GM12878 (cell line): ENCODE results near the gene MAMLD1. TPM values are rescaled to one million over a fixed set of nuclear protein-coding genes. Genes with fewer than 3 reads are reported as not detected.

Experiments used
- ATAC-seq: fragments of 200-7000 bp; cut with Tn5 transposase; 3 replicates; pipeline ENCODE4 v1.9.1; 2020; ENCODE audit warnings: mild to moderate bottlenecking, moderate library complexity
- BruUV-seq: library from RNA; stranded (reverse); fragments of 400-500 nt; replicated peaks from 2 replicates; lab custom pipeline; 2021; lab: Mats Ljungman, UMichigan
- CTCF ChIA-PET: fragments of 300-600 bp; sonication (Branson Sonifier 250); formaldehyde crosslinking; extraction: SDS; loops from one replicate; lab custom pipeline; 2021; ENCODE audit warnings: inconsistent platforms; lab: Yijun Ruan, JAX
- POLR2A ChIA-PET: fragments of 350-600 bp; formaldehyde crosslinking; extraction: SDS; loops from one replicate; lab custom pipeline; 2021; ENCODE audit warnings: inconsistent platforms; lab: Charles Lee
- RAD21 ChIA-PET: fragments of 300-600 bp; sonication (Branson Sonifier 250); formaldehyde crosslinking; loops from one replicate; lab custom pipeline; 2023; ENCODE audit warnings: antibody characterized with exemption; ENCODE audit not compliant: unreplicated experiment; lab: Charles Lee
- SMC1A ChIA-PET: fragments of 300-600 bp; sonication (Branson Sonifier 250); formaldehyde crosslinking; loops from one replicate; lab custom pipeline; 2023; ENCODE audit not compliant: unreplicated experiment, uncharacterized antibody; lab: Charles Lee
- DNase-seq: peaks from one replicate; pipeline ENCODE4 v3.0.0-alpha.2; 2011; ENCODE audit warnings: low read depth, low spot score
- FAIRE-seq: peaks from 3 replicates; lab custom pipeline; 2011; peaks lifted over from hg19 to GRCh38; lab: Jason Lieb, UNC
- H2AFZ ChIP-seq: 2 replicates; pipeline ENCODE4 v1.6.0; 2011; ENCODE audit warnings: low read depth, low read length, control low read depth; ENCODE audit not compliant: control insufficient read depth
- H3K27ac ChIP-seq: 2 replicates; pipeline ENCODE4 v1.5.1; 2011; ENCODE audit warnings: control low read depth; ENCODE audit not compliant: control insufficient read depth, insufficient read depth
- H3K27me3 ChIP-seq, 2 experiments: replicated peaks in 1 of 2; 2 replicates each; pipeline versions ENCODE4 v1.6.0 to v1.6.1; 2011; ENCODE audit warnings: low read length in 1 of 2; ENCODE audit not compliant: control insufficient read depth in 2 of 2, insufficient read depth in 2 of 2
- H3K36me3 ChIP-seq, 2 experiments: 2 replicates each; pipeline ENCODE4 v1.5.1; 2011; ENCODE audit warnings: low read length in 1 of 2; ENCODE audit not compliant: control insufficient read depth in 2 of 2, insufficient read depth in 2 of 2
- H3K4me1 ChIP-seq: 2 replicates; pipeline ENCODE4 v1.6.1; 2011; ENCODE audit warnings: mild to moderate bottlenecking, low read length, moderate library complexity, mixed read lengths; ENCODE audit not compliant: control insufficient read depth, insufficient read depth
- H3K4me2 ChIP-seq: 2 replicates; pipeline ENCODE4 v1.6.0; 2011; ENCODE audit warnings: control low read depth; ENCODE audit not compliant: control insufficient read depth, insufficient read depth
- H3K4me3 ChIP-seq: fragments of 200-600 bp; sonication (generic); 2 replicates; pipeline ENCODE4 v1.5.1; 2016
- H3K79me2 ChIP-seq: 2 replicates; pipeline ENCODE4 v1.6.0; 2011; ENCODE audit warnings: low read length; ENCODE audit not compliant: control insufficient read depth, insufficient read depth
- H3K9ac ChIP-seq: 2 replicates; pipeline ENCODE4 v1.8.0; 2011; ENCODE audit warnings: low read length, control low read depth, mixed read lengths; ENCODE audit not compliant: control insufficient read depth, insufficient read depth
- H3K9me3 ChIP-seq: replicated peaks from 3 replicates; pipeline ENCODE4 v1.5.1; 2011; ENCODE audit warnings: mild to moderate bottlenecking, low read length; ENCODE audit not compliant: control insufficient read depth, insufficient read depth
- H4K20me1 ChIP-seq: 2 replicates; pipeline ENCODE4 v1.6.0; 2011; ENCODE audit not compliant: control insufficient read depth, insufficient read depth
- ASH2L ChIP-seq: fragments of 300-600, 200-600 bp; sonication (generic); IDR thresholded peaks from 2 replicates; pipeline ENCODE4 v1.6.1; 2017; ENCODE audit warnings: low read depth, mild to moderate bottlenecking, borderline replicate concordance
- BCL11A ChIP-seq: IDR thresholded peaks from 2 replicates; pipeline ENCODE4 v1.6.1; 2011; ENCODE audit warnings: low read depth, low read length
- BMI1 ChIP-seq: fragments of 450-650 bp; IDR thresholded peaks from 2 replicates; pipeline ENCODE4 v1.6.1; 2016; ENCODE audit warnings: mild to moderate bottlenecking, moderate library complexity, borderline replicate concordance
- CBX5 ChIP-seq: sonication (generic); IDR thresholded peaks from 2 replicates; pipeline ENCODE4 v1.6.1; 2016; ENCODE audit warnings: low read depth, moderate library complexity, mild to moderate bottlenecking, inconsistent platforms
- CEBPB ChIP-seq, 2 experiments: fragments of 150-350 bp in 1 of 2; IDR thresholded peaks; 2 replicates each; pipeline ENCODE4 v1.6.1; 2012 to 2014; ENCODE audit warnings: low read depth in 2 of 2, low read length in 2 of 2, borderline replicate concordance in 1 of 2, inconsistent platforms in 1 of 2
- EED ChIP-seq: sonication (generic); IDR thresholded peaks from 2 replicates; pipeline ENCODE4 v1.6.1; 2016; ENCODE audit warnings: antibody characterized with exemption, low read depth
- FOXM1 ChIP-seq: IDR thresholded peaks from 2 replicates; pipeline ENCODE4 v1.6.1; 2012; ENCODE audit warnings: low read depth, mild to moderate bottlenecking, inconsistent platforms, low read length, moderate library complexity
- HDAC2 ChIP-seq: fragments of 200-600 bp; sonication (generic); IDR thresholded peaks from 2 replicates; pipeline ENCODE4 v1.6.1; 2017
- LARP7 ChIP-seq: fragments of 450-650 bp; IDR thresholded peaks from 2 replicates; pipeline ENCODE4 v1.6.1; 2017; ENCODE audit warnings: mild to moderate bottlenecking
- NR2F1 ChIP-seq: fragments of 450-650 bp; conservative IDR thresholded peaks from 2 replicates; pipeline ENCODE4 v1.6.1; 2017; ENCODE audit warnings: mild to moderate bottlenecking
- RAD51 ChIP-seq: fragments of 450-650 bp; IDR thresholded peaks from 2 replicates; pipeline ENCODE4 v1.6.1; 2016; ENCODE audit warnings: moderate library complexity, mild to moderate bottlenecking, inconsistent platforms
- SIN3A ChIP-seq: IDR thresholded peaks from 2 replicates; pipeline ENCODE4 v1.6.1; 2012; ENCODE audit warnings: low read depth, low read length, improper control_type of control experiment
- SPI1 ChIP-seq: IDR thresholded peaks from 2 replicates; pipeline ENCODE4 v1.6.1; 2011; ENCODE audit warnings: low read depth, mild to moderate bottlenecking, low read length, moderate library complexity, borderline replicate concordance; ENCODE audit not compliant: insufficient read depth
- WRNIP1 ChIP-seq: IDR thresholded peaks from 2 replicates; pipeline ENCODE4 v1.6.1; 2011; ENCODE audit warnings: low read depth, low read length, improper control_type of control experiment, borderline replicate concordance
- ZNF24 ChIP-seq: fragments of 450-650 bp; IDR thresholded peaks from 2 replicates; pipeline ENCODE4 v1.6.1; 2017; ENCODE audit warnings: antibody characterized with exemption, mild to moderate bottlenecking
- WGBS: methylation state at CpG from one replicate; pipeline ENCODE4 v1.1.6; 2016; ENCODE audit warnings: low lambda C conversion rate; ENCODE audit not compliant: insufficient replicate concordance, insufficient coverage; ENCODE audit errors: missing lambda C conversion rate; 5-methylcytosine and 5-hydroxymethylcytosine counted together
- in situ Hi-C: fragments of 300-500 bp; cut with MboI; formaldehyde crosslinking; loops from 9 replicates; pipeline ENCODE4 v1.14.3; 2018; ENCODE audit warnings: mixed read lengths
- intact Hi-C: fragments of 100-400 bp; cut with micrococcal nuclease; formaldehyde crosslinking; loops from one replicate; pipeline ENCODE4 v1.14.2; 2022; ENCODE audit not compliant: unreplicated experiment
- polyA plus RNA-seq, 11 experiments: library from polyadenylated mRNA; depleted of rRNA in 4 of 11; unstranded in 6 of 11; stranded (reverse) in 5 of 11; fragments of >200 nt; fragmentation: Nextera tagmentation in 4 of 11; fragmentation: Illumina TruSeq in 1 of 11; extraction: Ambion mirVana in 4 of 11; extraction: Trizol in 1 of 11; gene quantifications; 1 replicate in 1 of 11; 2 replicates in 10 of 11; pipeline versions ENCODE4 v1.2.1 to v1.2.3, GENCODE V29; 2011 to 2016; ENCODE audit warnings: inconsistent platforms in 2 of 11, missing spikeins in 2 of 11, low read depth in 1 of 11
- total RNA-seq, 4 experiments: library from RNA; depleted of rRNA in 3 of 4; stranded (reverse); fragments of >200 nt in 3 of 4; fragmentation: Illumina TruSeq in 1 of 4; extraction: Trizol in 1 of 4; gene quantifications; 2 replicates each; pipeline versions ENCODE4 v1.2.1 to v1.2.3, GENCODE V29; 2013 to 2021
- TF ChIP-seq, protein P1 (sequence below): IDR thresholded peaks from 2 replicates; pipeline ENCODE4 v1.6.1; 2011; ENCODE audit warnings: borderline replicate concordance, low read depth, mild to moderate bottlenecking, moderate library complexity, mixed read lengths, low read length; ENCODE audit not compliant: insufficient read depth; ENCODE audit errors: extremely low read length

MAMLD1 gene
- total and polyA plus RNA-seq, 10 of the 15 experiments (the other 5 are each of a cell fraction or from before 2014, with no cell fraction given) = 0.03 to 0.05 TPM; not detected in 8

DNA sequence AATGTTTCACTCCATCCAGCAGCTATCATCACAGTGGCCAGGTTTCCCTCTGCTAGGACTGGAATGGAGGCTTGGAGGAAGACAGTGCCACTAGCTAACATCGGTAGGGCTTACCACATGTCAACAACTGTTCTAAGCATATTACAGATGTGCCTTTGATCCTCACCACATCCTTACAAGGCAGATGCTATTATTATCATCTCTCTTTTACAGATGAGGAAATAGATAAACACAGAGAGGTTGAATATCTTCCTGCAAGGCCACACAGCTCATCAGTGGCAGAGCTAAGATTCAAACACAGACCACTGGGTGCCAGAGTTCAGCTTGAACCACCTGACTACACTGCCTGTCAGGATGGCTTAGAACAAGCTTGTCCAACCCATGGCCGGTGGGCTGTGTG, 47.4 kb downstream of the MAMLD1 start:
- Histone ChIP-seq H3K9ac (no peak overlapping the region), H2AFZ (no peak overlapping the region), H3K9me3 (no peaks in the 10 kb centered on the region), H3K27me3 (no peaks in the 10 kb centered on the region; a peak in 1 of 4 replicates), H4K20me1 (no peaks in the 10 kb centered on the region), H3K4me1 (no peaks in the 10 kb centered on the region), H3K4me3 (no peak overlapping the region), H3K36me3 (no peaks in the 10 kb centered on the region), H3K27ac (no peak overlapping the region), H3K4me2 (no peak overlapping the region), H3K79me2 (no peaks in the 10 kb centered on the region)
- FAIRE-seq (no peak), ATAC-seq (no peak), DNase-seq (no peak)
- BruUV-seq = no TSS peak
- ChIA-PET CTCF (no interaction called here), POLR2A (interaction anchor here (0.6 kb wide), 1 partner anchor 1404 kb away, joined by 3 read pairs; no protein-coding TSS in a partner anchor), SMC1A (no interaction called here), RAD21 (no interaction called here)
- intact Hi-C loops (no loop called here), in situ Hi-C loops (no loop called here)
- no peak for TF ChIP-seq SIN3A
- TF ChIP-seq LARP7 = no peak
- TF ChIP-seq FOXM1 = no peak
- TF ChIP-seq BCL11A = no peak
- TF ChIP-seq BMI1 = no peak
- TF ChIP-seq, protein P1, sequence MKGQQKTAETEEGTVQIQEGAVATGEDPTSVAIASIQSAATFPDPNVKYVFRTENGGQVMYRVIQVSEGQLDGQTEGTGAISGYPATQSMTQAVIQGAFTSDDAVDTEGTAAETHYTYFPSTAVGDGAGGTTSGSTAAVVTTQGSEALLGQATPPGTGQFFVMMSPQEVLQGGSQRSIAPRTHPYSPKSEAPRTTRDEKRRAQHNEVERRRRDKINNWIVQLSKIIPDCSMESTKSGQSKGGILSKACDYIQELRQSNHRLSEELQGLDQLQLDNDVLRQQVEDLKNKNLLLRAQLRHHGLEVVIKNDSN = no peak
- no peak for TF ChIP-seq ZNF24
- TF ChIP-seq WRNIP1 = no peak
- WGBS = 23% methylated on average over 2 of the region's 2 CpGs

DNA sequence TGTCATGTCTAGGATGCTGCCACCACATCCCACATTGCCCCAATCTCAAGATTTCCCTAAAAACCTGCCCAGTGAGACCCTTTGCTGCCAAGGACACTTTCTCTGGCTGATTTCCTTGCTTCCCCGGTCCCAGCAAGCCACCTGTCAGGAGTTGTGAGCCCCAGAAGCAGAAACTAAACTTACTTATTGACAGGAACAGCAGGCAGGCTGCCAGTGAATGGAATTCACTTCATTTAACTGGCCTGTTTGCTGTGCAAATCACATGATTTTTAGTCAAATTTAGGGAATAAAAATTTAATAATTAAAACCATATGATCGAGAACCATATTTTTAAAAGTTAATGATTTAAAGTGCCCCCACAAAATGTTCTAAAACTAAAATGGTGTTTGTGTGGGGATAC, 48.5 kb downstream of the MAMLD1 start:
- ChIA-PET RAD21 (no interaction called here), CTCF (interaction anchor here (0.6 kb wide), 1 partner anchor 308 kb away, joined by 3 read pairs; no protein-coding TSS in a partner anchor), SMC1A (no interaction called here), POLR2A (no interaction called here)
- H2AFZ ChIP-seq = no peak overlapping the region
- no peaks in the 10 kb centered on the region for H3K79me2 ChIP-seq
- ATAC-seq (no peak), DNase-seq (no peak), FAIRE-seq (no peak)
- H4K20me1 ChIP-seq = no peaks in the 10 kb centered on the region
- no peaks in the 10 kb centered on the region; a peak in 1 of 4 replicates for H3K27me3 ChIP-seq
- no peak overlapping the region for H3K9ac ChIP-seq
- in situ Hi-C loops (no loop called here), intact Hi-C loops (no loop called here)
- BruUV-seq = no TSS peak
- no peaks in the 10 kb centered on the region for H3K4me1 ChIP-seq
- no peak overlapping the region for H3K4me3 ChIP-seq
- no peaks in the 10 kb centered on the region for H3K9me3 ChIP-seq
- no peak overlapping the region for H3K4me2 ChIP-seq
- H3K27ac ChIP-seq = no peak overlapping the region
- WGBS = 0% methylated on average over 2 of the region's 2 CpGs
- TF ChIP-seq WRNIP1 (no peak), CBX5 (no peak), NR2F1 (no peak), RAD51 (no peak), EED (no peak), HDAC2 (no peak), SIN3A (no peak), CEBPB (IDR thresholded peaks at IDR 0.05; ENCODE audit: borderline replicate concordance in 1 of 2, low read depth in 2 of 2, low read length in 2 of 2) (no peak), ASH2L (no peak), SPI1 (no peak)
- TF ChIP-seq, protein P1 = no peak
- H3K36me3 ChIP-seq = no peaks in the 10 kb centered on the region
